Smooth muscle cell (in vitro differentiated cells): ENCODE data around the gene TPRG1L. TPM values are rescaled to one million over a fixed set of nuclear protein-coding genes. Genes with fewer than 3 reads are reported as not detected.
A peak's percentile ranks its signal among the peaks of the same experiment; 100 is the strongest.

ENCODE experiments used
- DNase-seq: peaks from one replicate; lab custom pipeline; 2025; ENCODE audit not compliant: unreplicated experiment; lab: John Stamatoyannopoulos, UW
- H2AFZ ChIP-seq: fragments of 200-600 bp; sonication (generic); 2 replicates; pipeline ENCODE4 v1.6.0; 2016; ENCODE audit warnings: antibody characterized with exemption, low read depth, mild to moderate bottlenecking
- H3F3A ChIP-seq: fragments of 200-600 bp; sonication (generic); 2 replicates; pipeline ENCODE4 v1.6.0; 2017; ENCODE audit warnings: antibody characterized with exemption, low read depth
- H3K27ac ChIP-seq: fragments of 200-600 bp; sonication (generic); 2 replicates; pipeline ENCODE4 v1.5.1; 2016; ENCODE audit warnings: low read depth, mild to moderate bottlenecking
- H3K27me3 ChIP-seq: fragments of 200-600 bp; sonication (generic); 2 replicates; pipeline ENCODE4 v1.6.1; 2016; ENCODE audit warnings: low read depth, mild to moderate bottlenecking
- H3K36me3 ChIP-seq: fragments of 200-600 bp; sonication (generic); 2 replicates; pipeline ENCODE4 v1.5.1; 2016; ENCODE audit warnings: low read depth
- H3K4me1 ChIP-seq: fragments of 200-600 bp; sonication (generic); 2 replicates; pipeline ENCODE4 v1.5.1; 2016; ENCODE audit warnings: low read depth
- H3K4me2 ChIP-seq: fragments of 200-600 bp; sonication (generic); 2 replicates; pipeline ENCODE4 v1.6.0; 2016; ENCODE audit warnings: mild to moderate bottlenecking
- H3K4me3 ChIP-seq: fragments of 200-600 bp; sonication (generic); 2 replicates; pipeline ENCODE4 v1.5.1; 2016; ENCODE audit warnings: mild to moderate bottlenecking
- H3K79me2 ChIP-seq: fragments of 200-600 bp; sonication (generic); 2 replicates; pipeline ENCODE4 v1.6.0; 2016; ENCODE audit warnings: low read depth, mild to moderate bottlenecking
- H3K9ac ChIP-seq: fragments of 200-600 bp; sonication (generic); 2 replicates; pipeline ENCODE4 v1.6.0; 2016; ENCODE audit warnings: low read depth
- H3K9me3 ChIP-seq: fragments of 200-600 bp; sonication (generic); replicated peaks from 2 replicates; pipeline ENCODE4 v1.5.1; 2016; ENCODE audit warnings: low read depth
- H4K20me1 ChIP-seq: fragments of 200-600 bp; sonication (generic); 2 replicates; pipeline ENCODE4 v1.6.0; 2016; ENCODE audit warnings: low read depth
- WGBS: methylation state at CpG from one replicate; pipeline ENCODE4 v1.1.7; 2016; ENCODE audit warnings: low lambda C conversion rate; 5-methylcytosine and 5-hydroxymethylcytosine counted together
- polyA plus RNA-seq: library from polyadenylated mRNA; unstranded; fragments of >200 nt; fragmentation: Nextera tagmentation; extraction: Ambion mirVana; gene quantifications from 2 replicates; pipeline ENCODE4 v1.2.1, GENCODE V29; 2016
- total RNA-seq: library from RNA; depleted of rRNA; stranded (reverse); fragments of >200 nt; gene quantifications from 2 replicates; pipeline ENCODE4 v1.2.3, GENCODE V29; 2014
- TF ChIP-seq, protein P1 (sequence below): fragments of 200-600 bp; sonication (generic); IDR thresholded peaks from 2 replicates; pipeline ENCODE4 v1.5.1; 2017; ENCODE audit warnings: borderline replicate concordance, mild to moderate bottlenecking, antibody characterized with exemption; ENCODE audit not compliant: insufficient read depth, poor library complexity, severe bottlenecking

TPRG1L gene
- total and polyA plus RNA-seq, 2 experiments from 2014 or later = 20.7 to 35.0 TPM

- no peak for DNase-seq
- 1% methylated on average over 25 of the region's 80 CpGs for WGBS
- H3K36me3 ChIP-seq = no peaks in the 10 kb centered on the region
Measured at GRCh38 chr1:3651930-3652547, 27.2 kb downstream of the TPRG1L start, which contains the start of gene TP73. TP73 (plus strand) TSS chr1:3652516; CDS start chr1:3682366, 29,850 bp downstream.

GRCh38 chr1:3652548-3653285, 27.9 kb downstream of the TPRG1L start:
- Histone ChIP-seq H3K27me3 (peaks cover 73% of the 10 kb centered on the region), H3K79me2 (no peaks in the 10 kb centered on the region), H4K20me1 (no peaks in the 10 kb centered on the region), H3K9ac (no peak overlapping the region), H3K4me2 (peak overlapping the region; percentile 82), H2AFZ (no peak overlapping the region), H3K27ac (no peak overlapping the region), H3K4me1 (peaks cover 6% of the 10 kb centered on the region), H3K4me3 (peak overlapping the region; percentile 16), H3K36me3 (no peaks in the 10 kb centered on the region), H3F3A (no peaks in the 10 kb centered on the region), H3K9me3 (no peaks in the 10 kb centered on the region)
- WGBS = 3% methylated on average over 37 of the region's 68 CpGs
- no peak for DNase-seq
- TF ChIP-seq, protein P1, sequence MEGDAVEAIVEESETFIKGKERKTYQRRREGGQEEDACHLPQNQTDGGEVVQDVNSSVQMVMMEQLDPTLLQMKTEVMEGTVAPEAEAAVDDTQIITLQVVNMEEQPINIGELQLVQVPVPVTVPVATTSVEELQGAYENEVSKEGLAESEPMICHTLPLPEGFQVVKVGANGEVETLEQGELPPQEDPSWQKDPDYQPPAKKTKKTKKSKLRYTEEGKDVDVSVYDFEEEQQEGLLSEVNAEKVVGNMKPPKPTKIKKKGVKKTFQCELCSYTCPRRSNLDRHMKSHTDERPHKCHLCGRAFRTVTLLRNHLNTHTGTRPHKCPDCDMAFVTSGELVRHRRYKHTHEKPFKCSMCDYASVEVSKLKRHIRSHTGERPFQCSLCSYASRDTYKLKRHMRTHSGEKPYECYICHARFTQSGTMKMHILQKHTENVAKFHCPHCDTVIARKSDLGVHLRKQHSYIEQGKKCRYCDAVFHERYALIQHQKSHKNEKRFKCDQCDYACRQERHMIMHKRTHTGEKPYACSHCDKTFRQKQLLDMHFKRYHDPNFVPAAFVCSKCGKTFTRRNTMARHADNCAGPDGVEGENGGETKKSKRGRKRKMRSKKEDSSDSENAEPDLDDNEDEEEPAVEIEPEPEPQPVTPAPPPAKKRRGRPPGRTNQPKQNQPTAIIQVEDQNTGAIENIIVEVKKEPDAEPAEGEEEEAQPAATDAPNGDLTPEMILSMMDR = no peak

More at GRCh38 chr1:3651930-3652547, 27.2 kb downstream of the TPRG1L start, which contains the start of gene TP73:
- Histone ChIP-seq H3K9me3 (no peaks in the 10 kb centered on the region), H3K79me2 (no peaks in the 10 kb centered on the region), H3K9ac (no peak within 1 kb of the TSS), H2AFZ (no peak within 1 kb of the TSS), H3K4me1 (peaks cover 6% of the 10 kb centered on the region), H3F3A (no peaks in the 10 kb centered on the region), H4K20me1 (no peaks in the 10 kb centered on the region), H3K27ac (no peak within 1 kb of the TSS), H3K4me2 (peak within 1 kb of the TSS; percentile 94), H3K4me3 (peak within 1 kb of the TSS; percentile 16), H3K27me3 (peaks cover 68% of the 10 kb centered on the region)
- TF ChIP-seq, protein P1 = no peak

DNA sequence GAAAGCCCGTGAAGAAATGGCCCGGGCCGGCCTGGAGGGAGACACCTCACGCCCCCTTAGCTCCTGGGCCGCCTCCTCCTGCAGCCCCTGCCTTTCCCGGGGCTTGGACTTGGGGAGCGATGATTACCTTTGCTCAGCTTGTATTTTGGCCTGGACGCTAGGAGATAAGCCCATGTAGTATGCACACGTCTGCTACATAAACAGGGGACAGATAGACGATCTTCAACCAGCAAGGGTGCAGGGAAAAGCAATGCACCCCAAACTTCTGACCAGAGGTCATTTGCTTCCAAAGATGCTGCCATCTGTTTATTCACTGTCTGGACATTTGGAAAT, 28.4 kb downstream of the TPRG1L start:
- peaks cover 6% of the 10 kb centered on the region for H3K4me1 ChIP-seq
- H3K27ac ChIP-seq = no peak overlapping the region
- no peaks in the 10 kb centered on the region for H4K20me1 ChIP-seq
- no peak overlapping the region for H3K9ac ChIP-seq
- no peak overlapping the region for H3K4me3 ChIP-seq
- 33% methylated on average over 10 of the region's 10 CpGs for WGBS
- H3K79me2 ChIP-seq = no peaks in the 10 kb centered on the region
- TF ChIP-seq, protein P1 = no peak
- H3F3A ChIP-seq = no peaks in the 10 kb centered on the region
- peaks cover 73% of the 10 kb centered on the region for H3K27me3 ChIP-seq
- no peaks in the 10 kb centered on the region for H3K36me3 ChIP-seq
- H3K9me3 ChIP-seq = no peaks in the 10 kb centered on the region
- H2AFZ ChIP-seq = no peak overlapping the region
- no peak overlapping the region for H3K4me2 ChIP-seq
- DNase-seq = no peak
